SHP77 treated with DMSO at 0.1 percent for 48 hours (cell line): ENCODE data around the gene PTGIS.
"Not testable (repeated sequence)": the region's sequence is repeated elsewhere in the genome, so short reads cannot be mapped to it uniquely, and the experiment has no call there.

Experiments used
- DNase-seq: peaks from one replicate; lab custom pipeline; 2025; lab: John Stamatoyannopoulos, UW

The PTGIS gene

DNA sequence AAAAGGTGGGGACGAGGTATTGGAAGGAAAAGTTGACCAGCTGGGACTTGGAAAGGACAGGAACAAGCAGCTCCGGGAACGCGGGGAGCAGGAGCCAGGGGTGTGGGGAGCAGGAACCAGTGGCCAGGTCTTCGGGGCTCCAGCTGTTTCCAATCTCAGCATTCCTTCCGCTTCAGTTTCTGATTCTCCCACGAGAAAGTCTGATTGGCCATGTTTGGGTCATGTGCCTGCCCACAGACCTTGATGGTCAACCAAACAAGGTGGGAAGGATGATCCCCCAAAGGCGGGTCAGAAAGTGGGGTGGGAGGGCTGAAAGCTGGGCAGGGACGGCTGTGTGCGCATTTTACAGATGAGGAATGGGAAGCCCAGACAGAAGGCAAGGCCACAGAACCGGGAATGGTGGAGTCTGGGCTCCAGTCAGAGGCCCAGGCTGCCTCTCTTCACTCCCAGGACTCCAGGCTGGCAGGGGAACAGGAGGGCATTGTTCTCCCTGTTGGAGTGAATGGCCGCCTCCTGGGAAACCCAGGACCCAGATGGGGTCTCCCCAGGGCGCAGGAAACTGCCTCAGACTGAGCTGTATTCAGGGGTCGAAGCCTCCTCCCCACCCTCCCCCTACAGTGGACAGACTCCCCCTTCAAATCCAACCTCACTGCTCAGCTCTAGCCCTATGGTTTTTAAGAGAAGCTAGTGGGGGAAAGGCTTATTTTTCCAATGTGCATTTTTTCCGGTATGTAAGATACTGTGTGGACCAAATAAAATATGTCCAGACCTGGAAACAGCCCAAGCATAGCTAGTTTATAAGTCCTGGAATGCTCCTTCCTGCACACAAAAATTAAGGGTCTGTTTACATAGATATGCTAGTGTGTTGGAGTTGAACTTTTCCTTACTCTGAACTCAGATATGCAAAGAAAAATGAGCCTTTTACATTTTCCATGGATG is 12.2 kb upstream of the PTGIS start:
- DNase-seq: no peak

DNA sequence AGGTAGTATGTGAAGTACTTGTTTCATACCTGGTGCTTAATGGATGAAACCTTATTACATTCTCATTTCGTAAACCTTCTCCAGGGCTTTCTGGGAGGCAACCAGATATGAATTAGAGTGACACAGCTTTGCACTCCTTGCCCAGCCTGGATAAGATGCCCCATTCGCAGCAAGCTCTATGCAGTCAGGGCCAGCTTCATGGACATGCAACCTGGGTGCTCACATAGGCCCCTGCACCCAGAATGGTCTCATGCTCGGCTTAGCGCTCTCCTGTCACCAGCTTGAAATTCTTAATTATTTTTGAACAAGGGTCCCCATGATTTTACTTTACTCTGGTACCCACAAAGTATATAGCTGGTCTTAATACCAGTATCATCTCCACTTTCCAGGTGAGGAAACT is 11.3 kb upstream of the PTGIS start:
- DNase-seq: no peak

DNA sequence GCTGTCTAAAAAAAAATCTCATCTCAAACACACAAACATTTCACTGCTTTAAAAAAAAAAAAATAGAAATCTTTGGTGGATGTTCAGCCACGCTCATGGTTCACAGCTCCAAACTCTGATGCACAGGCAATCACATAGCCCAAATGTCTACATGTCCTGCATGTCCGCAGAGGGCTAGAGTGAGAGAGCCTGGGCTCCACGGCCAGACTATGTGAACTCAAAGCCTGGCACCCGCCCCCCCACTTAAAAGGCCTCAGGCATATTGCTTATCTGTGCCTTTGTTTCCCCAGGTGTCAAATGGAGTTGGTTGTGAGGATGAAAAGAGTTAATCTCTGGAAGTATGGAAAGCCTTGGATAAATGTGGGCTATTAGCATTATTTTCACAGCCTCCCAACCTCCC is 10.5 kb upstream of the PTGIS start:
- DNase-seq: no peak

DNA sequence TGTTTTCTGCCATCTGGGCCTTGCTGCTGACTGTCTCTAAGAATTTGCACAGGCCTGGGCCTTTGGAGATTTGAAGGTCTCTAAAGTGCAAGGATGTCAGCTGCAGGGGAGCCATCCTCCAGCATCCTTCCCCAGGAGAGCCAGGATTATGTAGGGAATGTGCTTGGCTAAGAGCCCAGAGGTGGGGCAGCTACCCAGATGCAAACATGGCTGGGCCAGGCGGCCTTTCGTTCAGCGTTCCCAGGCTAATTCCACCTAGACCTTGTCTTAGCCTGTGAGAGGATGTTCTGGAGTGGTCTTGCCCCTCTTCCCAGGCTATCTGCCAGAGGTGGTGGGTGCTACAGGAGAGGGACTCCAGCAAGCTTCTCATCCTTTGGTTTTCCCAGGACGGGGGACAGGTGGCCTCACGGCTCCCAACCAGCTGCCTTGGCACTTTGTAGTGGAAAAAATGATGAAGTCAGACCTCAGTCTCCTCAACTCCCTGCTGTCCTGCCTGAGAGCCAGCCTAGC is 7.7 kb upstream of the PTGIS start:
- peak; percentile 45 for DNase-seq

DNA sequence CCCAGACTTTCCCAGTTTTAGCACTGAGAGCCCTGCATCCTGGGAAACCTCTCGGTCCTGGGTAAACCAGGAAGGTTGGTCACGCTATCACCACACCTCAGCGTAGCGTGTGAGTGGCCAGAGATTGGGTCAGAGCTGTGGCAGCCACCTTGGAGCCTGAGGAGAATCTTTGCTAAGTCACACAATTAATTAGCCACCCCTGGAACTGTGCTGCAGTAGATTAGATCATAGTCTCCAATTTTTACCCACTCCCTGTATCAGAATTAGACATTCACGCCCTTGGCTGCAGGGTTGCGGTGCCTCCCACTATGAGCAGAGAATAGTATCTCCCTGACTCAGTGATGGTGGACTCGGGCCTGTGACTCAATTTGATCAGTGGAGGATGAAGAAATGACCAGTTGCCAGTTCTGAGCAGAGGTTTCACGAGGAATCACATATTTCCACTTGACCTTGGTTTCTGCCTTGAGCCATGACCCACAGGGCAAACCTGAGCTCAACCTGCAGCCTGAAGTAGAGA is 6.0 kb upstream of the PTGIS start:
- no peak for DNase-seq

DNA sequence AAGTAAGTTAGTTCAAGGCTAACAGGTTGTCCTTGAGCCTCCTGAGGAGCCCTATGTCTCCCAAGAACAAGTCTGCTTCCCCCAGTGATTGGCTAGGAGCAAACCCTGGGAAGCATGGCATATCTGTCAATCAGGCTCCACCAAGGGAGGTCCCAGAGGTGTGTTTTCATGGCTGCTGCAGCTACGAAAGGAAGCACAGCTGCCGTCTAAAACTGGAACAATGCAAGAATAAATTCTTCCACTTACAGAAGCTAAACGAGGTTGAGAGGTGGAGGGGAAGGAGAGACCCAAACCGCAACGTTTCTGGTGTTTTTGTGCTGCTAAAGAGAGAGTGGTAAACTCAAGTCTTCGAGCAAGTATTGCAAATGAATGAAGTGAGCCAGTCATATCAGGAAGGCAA is 4.9 kb upstream of the PTGIS start:
- no peak for DNase-seq

DNA sequence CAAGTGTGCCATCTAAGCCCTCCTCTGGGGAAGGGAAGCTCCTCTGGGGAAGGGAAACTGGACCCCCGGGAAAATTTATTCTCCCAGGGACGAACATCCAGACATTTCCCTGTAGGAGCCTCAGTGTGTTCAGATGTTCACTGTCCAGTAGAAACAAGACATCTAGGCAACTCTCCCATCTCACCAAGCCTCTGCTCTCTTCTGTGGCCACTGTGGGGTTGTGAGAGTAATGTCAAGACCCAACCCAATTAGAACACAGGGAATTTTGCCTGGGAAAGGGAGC is 3.6 kb upstream of the PTGIS start:
- no peak for DNase-seq

DNA sequence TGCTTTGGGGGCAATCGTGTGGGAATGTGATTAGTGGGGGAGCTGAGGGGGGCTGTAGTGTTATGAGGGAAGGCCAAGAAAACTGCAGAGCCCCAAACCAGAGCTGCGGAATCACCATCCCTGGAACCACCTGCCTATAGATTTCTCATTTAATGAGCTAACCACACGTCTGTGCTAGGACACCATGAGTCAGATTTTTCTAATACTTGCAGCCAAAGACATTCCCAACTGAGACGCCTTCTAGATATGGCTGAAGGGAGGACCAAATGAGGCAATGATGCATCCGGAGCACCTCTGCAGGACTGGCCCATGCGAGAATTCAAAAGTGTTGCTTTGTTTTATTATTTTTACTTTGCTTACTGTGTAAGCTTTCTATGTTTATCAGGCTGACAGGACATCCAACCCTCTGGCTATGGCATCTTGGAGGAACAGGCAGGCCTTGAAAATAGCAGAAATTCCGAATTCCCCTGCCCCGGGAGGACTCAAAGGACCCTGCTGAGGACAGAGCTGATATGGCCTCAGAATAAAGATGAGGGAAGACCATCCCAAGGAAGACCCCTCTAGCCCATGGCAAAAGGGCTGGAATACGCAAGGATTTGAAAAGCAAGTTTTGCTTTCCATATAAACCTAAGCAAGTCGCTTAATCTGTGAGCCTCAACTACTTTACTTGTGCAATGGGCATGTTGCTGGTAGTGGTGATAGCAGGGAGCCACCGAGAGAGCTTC is 3.1 kb upstream of the PTGIS start:
- no peak for DNase-seq

DNA sequence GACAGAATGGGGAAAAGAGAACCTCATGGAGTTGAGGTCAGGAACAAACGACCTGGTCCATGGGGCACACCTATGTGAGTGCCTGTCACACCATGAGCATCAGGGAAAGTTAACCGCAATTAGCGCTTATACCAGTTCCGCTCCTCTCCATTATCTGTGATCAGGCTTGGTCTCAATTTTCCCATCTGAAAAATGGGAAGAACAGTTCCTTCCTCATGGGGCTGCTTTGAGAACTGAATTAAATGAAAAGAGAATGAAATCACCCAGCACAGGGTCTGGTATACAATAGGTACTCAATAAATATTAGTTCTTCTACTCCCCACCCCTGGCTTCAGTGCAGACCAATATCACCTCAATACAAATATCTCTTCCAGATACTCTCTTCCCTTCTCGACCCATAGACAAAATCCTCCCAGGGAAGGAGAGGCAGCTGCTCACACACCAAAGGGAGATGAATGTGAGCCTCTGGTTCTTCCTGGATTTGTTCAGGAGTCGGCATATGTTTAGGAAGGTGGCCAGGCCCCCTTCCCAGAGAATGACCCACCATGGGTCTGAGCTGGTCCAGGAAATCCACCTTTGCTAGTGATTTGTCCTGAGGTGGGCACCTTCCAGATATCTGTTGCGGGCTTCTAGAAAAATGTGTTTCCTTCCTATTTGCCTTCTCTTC is 2.4 kb upstream of the PTGIS start:
- DNase-seq: no peak

DNA sequence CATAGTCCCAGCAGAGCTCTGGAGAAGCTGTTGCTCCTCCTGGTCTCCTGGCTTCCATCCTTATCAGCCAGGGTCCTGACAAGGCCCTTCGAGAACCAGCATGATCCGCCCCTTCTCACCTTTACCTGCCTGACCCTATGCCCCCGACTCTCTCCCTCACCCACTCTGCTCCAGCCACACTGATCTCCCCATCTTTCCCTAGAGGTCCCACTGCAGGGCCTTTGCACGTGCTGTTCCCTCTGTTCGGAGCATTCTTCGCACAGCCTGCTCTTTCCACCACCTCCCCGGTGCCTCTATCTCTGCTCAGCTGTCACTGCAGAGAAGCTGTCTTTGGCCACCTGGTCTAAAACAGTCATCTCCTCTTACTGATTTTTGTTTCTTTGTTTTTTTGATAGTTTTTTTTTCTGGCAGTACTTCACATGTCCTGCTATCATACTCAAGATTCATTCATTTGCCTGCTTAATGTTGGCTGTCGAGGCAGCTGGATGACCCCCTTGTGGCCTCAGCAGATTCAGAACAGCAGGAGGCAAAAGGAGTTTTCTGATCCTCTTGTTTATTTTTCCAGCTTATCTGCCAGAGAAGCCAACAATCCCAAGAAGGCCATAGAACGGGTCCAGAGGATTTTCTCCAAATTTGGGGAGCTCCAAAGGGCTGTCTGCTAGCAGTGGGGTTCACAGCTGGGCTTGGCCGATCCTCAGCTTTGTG is 1.6 kb upstream of the PTGIS start:
- no peak for DNase-seq

DNA sequence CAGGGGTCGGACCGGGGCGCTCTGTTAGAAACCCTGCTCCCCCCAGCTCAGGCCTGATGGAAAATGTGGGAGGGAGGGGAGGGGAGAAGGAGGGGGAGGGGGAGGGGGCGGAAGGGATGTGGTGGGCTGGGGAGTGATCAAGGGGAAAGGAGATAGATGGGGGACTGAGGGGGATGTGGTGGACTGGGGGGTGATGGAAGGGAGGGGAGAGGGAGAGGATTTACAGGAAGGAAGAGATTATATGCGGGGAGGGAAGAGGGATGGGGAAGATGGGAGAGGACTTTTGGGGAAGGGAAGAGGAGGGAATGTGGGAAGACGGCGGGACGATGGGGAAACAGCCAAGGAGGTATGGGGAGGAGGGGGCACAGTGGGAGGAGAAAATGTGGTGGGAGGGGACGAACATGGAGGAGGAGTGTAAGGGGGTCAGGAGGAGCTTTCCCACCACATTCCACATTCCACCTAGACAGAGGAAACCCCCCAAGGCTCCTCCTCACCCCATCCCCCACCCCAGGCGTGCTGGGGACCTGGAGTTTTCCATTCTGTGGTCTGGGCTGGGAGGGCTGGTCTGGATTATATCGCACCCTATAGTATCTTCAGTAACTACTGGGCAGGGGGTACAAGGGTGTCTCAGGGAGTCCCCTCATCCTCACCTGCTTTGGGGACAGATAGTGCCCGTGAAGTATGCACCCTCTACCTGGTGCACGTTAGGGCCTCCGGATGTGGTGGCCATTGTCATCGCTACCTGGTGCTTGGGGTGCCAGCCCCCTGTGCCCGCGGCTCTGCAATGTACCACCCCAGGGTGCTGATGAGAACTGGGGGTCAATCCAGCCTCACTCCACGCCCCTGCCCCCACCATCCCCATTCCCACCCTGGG is 578 bp upstream of the PTGIS start:
- no peak for DNase-seq

DNA sequence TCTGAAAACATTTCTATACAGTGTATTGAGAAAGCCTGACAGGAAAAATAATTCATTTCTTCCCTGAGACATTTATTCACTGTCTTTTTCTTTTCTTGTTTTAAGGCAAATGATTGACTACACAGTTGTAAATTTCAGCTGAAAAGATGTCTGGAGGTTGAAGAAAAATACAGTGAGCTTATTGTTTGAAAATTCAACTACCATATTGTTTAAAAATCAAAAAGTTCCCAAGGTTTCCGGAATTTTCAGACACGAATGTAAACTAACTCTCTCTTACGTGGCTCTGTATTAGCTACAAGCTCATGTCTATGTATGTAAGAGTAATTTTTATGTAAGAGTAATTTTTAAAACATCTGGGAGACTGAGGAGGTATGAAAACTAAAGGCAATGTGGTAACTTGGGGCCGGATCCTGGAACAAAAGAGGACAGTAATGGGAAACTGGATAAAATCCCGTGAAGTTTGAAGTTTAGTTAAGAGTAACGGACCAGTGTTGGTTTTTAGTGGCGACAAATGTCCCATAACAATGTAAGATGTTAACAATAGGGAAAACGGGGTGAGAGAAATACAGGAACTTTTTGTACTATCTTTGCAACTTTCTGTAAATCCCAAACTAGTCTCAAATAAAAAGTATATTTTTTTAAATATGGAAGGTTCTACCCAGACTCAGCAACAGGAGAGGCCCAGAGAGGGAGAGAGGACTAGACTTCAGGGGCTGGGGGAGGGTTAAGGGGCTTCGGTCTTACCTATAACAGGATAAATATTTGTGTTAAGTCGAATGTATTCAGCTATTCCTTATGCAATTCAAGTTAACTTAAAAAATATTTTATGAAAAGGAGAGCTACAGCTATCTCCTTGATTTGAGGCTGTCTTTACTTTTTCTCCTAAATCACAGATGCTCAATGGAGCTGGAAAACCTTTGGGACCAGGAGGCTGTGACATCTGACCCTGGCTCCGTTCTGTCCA is 1.3 kb downstream of the PTGIS start:
- no peak for DNase-seq

DNA sequence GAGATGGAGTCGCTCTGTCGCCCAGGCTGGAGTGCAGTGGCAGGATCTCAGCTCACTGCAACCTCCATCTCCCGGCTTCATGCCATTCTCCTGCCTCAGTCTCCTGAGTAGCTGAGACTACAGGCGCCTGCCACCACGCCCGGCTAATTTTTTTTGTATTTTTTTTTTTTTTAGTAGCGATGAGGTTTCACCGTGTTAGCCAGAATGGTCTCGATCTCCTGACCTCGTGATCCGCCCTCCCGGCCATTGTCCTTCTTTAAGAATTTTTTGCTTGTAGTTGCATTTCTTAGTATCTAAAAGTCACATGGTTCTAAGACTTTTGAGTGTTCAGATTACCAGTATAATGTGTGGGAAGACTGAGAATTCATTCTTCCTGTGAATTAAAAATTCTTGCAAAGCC is 2.9 kb downstream of the PTGIS start:
- not testable (repeated sequence) for DNase-seq

DNA sequence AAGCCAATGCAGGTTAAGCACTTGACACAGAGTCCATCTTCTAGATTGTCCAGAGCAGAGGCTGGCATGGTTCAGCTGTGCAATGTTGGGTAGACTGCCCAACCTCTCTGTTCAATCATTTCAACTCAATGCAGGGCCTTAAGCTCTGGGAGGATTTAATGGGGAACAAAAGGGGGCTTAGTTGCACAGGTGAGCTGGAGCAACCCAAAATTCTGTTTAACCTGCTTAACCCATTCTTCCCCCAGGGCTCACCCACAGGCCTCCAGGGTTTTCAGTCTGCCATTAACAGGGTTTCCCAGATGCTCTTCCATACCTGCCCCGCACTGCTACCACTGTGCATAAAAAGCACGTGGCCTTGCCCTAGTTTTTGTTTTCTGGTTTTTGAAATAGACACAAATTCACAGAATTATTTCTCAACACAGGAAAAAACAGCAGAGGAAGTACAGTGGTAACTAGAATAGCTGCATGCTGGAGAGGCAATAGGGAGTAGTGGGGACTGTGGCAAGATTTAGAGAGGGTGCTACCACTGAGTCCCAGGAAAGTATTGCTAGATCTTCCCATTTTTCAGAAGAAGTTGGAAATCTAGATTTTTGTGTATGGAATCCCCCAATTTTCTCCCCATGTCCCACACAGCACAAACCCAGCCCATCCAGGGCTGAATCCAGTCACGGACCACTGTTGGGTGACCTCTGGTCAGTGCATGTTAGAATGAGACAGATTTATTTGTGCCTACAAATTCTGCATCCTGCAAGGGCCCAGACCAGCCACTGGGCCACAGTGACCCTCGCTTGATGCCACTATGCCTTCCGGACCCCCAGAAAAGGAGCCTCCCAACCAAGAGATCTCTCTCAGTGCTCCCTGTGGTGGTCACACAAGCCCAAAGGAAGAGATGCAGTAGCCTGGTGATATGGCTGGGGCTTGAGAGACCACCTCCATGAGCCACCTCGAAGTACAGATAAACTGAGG is 4.6 kb downstream of the PTGIS start:
- no peak for DNase-seq

DNA sequence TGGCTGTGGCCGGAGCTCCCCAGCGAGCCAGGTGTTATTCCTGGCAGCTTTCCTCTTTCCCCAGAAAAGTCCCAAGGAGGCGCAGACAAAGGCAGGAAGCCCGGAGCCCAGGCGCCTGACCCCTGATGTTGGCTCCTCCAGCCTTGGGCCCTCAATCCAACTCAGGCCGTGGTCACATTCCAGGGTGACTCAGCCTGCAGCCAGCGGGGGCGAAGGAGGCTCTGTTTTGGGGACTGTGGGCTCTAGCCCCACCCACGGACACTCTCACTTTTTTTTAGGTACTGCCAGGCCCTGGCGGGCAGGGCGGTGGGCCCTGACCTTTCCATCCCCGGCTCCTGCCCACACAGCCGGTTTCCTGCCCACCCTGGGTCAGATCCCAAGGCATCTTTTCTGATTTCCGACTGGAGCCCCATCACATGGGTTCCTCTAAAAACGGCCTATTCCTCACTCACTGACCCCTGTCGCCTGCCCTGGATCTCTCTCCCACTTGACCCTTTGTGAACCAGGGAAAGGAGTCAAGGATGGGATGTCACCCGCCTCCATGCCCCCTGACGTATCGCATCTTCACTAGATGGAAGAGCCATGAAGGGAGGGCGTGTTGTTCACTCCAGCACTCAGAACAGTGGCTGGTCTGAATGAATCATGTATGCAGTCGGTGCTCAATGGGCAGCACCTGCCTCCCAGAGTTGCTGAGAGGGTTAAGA is 5.5 kb downstream of the PTGIS start:
- DNase-seq: no peak

DNA sequence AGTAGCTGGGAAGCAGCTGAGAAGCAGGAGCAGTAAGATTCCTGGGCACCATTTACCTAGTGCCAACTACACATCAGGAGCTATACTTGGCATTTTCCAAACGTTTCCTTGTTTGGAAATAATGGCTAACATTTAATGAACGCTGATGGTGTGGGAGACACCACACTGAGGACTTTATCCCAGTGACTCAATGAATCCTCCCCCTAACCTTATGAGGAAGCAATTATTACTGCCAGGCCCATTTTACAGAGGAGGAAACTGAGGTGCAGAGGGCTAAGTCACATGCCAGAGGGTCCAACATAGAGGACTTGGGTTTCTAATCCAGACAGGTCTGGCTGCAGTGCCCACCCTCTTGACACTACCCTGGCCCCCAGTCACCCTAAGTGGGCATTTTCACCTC is 6.1 kb downstream of the PTGIS start:
- no peak for DNase-seq

DNA sequence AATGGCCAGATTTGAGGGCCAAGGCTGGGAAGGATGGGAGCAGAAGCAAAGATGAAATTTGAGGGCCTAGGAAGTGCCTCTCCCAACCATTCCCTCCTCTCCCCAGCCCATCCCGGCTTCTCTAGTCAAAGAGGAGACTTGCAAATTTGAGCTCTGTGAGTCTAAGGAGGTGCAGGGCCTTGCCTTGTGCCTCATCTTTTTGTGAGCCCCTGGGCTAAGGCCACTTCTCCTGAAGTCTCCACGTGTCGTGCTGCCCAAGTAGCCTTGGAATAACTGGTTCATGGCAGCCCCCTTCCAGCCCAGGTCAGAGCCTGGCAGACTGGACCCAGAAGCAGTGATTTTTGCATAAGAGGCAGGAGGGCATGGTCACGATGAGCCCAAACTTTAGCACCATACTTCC is 6.7 kb downstream of the PTGIS start:
- no peak for DNase-seq

DNA sequence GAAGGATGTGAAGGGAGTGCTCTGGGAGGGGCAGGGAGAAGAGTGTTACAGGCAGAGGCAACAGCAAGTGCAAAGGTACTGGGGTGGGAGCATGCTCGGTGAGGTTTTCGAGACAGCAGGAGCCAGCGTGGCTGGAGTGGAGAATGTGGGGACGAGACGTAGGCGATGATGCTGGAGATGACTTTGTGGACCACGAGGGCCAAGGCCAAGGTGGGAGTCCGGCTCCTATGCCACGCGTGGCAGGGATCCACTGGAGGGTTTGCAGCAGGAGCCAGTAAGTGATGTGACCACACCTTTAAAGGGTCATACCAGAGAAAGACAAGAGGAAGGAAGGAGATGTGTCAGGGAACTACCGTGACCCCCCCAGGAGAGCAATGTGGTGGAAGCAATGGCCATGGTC is 7.3 kb downstream of the PTGIS start:
- no peak for DNase-seq
